Femur (tissue), 1 donor: ENCODE measurements around the gene E4F1.
"Not testable (repeated sequence)": the region's sequence is repeated elsewhere in the genome, so short reads cannot be mapped to it uniquely, and the experiment has no call there.

Experiments
- DNase-seq: peaks from one replicate; pipeline ENCODE4 v3.0.0-alpha.2; 2017

Gene E4F1

DNA sequence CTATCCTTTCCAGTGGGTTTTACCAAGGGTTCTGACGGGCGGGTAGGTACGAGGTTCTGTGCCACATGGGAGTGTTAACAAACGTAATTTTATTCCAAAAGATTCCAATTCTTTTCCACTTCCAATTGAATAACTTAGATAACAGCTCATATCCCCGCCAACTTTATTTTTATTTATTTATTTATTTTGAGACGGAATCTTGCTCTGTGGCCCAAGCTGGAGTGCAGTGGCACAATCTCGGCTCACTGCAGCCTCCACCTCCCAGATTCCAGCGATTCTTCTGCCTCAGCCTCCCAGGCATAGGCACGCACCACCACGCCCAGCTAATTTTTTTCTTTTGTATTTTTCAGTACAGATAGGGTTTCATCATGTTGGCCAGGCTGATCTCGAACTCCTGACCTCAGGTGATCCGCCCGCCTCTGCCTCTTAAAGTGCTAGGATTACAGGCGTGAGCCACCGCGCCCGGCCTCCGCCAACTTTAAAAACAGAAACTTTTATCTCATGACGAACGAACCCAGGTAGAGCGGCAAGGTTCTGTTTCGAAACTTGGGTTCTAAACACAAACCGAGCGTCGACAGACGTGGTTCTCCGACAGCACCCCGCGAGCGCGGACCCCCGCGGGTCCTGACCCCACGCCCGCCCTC lies 27.4 kb downstream of the E4F1 start:
- no peak for DNase-seq

DNA sequence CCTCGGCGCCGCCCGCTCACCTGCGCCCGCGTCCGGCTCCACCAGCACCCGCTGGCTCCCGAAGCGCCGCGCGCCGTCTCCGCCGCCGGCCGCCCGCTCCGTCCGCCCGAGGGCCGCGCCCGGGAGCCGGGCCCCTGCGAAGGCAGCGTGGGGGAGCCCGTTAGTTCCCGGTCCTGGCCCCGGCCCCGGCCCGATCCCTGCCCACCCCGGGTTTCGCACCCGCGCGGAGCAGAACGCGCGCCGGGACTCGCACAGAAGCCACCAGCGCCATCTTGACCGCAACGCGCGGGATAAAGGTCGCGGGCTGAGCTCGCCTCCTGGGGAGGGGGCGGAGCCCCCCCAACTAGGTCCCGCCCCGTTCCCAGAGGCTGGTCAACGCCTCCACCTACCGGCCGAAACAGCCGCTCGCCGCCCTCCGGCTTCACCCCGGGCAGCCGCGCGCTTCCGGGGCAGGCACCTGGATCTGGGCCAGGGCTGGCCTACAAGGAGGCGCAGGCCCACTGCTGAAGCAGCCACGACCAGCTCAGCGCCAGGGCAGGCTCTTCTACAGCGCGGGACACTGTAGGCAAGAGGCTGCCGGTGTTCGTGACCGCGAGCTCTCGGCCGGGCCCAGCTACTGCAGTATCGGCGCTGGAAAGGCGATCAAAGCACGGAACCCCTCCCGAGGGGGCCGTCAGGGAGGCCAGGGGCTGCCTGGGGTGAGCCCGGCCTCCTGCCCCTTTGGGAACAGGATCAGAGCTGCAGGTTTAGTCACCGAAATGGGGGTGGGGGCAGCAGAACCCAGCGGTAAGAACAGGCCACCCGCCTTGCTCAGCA lies 28.1 kb downstream of the E4F1 start, which contains the start of gene ECI1:
TSS of gene ECI1 (minus strand) at position 292 of the 816 bp plus-strand sequence. CDS start at position 271, 21 bp downstream.
- DNase-seq, result peak; percentile 96

DNA sequence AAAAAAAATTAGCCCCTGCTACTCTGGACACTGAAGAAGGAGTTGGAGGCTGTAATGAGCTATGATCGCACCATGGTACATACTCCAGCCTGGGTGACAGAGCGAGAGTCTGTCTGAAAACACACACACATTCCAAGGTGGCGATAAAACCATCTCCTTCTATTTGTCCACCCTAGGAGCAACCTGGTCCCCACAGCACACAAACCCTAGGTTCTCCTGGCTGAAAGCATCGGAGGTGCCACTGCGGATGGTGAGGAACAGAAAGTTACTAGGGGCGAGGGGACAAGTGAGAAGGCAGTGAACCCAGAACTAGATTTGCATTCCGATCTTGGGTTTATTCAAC lies 29.4 kb downstream of the E4F1 start:
- DNase-seq, result no peak

DNA sequence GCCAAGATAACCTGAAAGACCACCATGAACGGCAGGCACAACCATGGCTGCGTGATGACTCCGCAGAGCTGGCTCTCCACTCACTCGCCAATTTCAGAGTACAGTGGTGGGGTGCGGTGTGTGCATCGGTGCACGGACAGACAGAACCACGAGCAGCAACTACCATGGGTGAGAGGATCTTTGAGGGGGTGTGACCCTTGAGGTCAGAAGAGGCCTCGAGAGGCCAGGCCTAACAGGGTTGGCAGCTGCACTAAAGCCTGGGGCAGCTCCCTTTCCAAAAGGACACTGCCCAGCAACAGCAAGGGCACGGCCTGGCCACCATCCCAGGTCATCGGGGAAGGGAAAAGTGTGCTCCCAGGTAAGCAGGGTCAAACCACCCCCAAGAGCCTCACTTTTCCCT lies 29.9 kb downstream of the E4F1 start:
- DNase-seq, result no peak

DNA sequence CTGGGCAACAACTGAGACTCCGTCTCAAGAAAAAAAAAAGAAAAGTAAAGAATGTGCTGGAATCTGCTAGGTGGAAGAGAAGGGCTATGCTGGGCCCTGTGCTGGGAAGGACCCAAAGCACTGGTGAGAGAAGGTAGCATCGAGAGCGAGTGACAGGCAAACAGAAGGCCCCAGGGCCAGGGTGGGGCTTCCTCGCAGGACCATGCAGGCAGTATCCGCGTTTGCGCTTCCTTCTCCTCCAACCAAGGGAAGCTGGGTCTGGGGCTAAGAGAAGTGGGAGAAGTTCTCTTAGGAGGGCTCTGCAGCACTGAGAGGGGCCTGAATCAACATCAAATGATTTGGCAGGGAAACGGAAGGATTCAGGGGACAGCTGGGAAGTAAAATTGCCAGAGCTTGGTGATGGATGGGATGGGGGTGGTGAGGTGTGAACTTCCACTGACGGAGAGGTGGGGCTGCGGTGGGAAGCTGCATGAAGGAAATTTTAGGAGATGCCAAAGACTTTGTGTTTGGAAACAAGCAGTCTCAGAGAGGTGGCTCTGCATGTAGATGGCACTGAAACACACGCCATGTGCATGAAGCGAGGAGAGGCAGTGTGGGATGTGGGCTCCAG lies 33.2 kb downstream of the E4F1 start:
- no peak for DNase-seq

DNA sequence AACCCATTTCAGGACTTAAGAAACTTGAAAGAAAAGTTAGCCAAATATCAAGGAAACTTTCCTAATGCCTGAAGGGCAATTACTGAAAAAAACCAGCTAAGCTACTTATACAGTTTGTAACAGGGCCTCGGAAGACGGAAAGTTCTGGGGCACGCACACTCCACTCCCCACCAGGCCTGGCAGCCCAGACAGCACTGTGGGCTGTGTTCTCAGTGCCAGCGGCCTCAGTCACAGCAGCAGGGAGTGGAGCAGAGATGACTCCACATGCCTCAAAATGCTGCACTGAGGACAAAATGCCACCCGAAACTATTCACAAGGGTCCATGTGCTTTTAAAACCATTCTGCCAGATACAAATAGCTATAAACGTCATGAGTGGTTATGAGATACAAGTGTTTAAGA lies 34.3 kb downstream of the E4F1 start:
- DNase-seq, result no peak

DNA sequence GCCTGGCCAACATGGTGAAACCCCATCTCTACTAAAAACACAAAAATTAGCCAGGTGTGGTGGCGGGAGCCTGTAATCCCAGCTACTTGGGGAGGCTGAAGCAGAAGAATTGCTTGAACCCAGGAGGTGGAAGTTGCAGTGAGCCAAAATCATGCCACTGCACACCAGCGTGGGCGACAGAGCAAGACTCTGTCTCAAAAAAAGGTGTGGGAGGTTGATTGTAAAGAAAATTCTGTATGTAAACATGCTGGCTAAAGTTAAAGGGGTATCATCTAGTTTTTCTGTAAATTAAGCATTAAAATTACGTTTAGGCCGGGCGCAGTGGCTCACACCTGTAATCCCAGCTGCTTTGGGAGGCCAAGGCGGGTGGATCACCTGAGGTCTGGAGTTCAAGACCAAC lies 35.1 kb downstream of the E4F1 start:
- DNase-seq, result not testable (repeated sequence)

DNA sequence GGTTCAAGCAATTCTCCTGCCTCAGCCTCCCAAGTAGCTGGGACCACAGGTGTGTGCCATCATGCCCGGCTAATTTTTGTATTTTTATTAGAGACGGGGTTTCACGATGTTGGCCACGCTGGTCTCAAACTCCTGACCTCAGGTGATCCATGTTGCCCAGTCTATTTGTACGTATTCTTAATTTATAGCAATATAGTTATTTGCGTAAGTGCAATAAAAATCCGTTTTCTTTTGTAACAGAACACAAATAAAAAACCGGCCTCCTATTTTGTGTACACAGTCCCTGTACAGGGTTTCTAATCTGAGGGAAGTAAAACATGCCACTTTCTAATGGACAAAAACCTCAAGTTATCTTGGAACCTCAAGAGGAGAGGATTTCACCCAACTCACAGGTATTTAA lies 36.9 kb downstream of the E4F1 start:
- DNase-seq, result no peak

DNA sequence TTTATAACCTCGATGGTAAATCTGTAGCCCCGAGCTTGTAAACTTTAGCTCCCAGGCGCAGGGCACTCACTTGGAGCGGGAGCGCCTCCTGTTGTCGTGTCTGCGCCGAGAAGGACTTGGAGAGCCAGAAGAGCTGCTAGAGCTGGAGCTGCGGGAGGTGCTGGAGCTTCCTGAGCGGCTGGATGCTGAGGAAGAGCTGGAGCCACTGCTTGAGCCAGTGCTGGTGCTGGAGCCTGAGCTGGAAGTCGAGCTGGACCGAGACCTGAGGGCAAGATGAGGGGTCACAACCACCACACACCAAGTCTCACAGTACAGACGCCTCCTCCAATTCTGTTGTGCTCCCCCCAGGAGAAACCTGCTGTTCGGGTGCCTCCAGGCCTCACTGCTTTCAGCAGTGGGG lies 39.6 kb downstream of the E4F1 start:
- DNase-seq, result not testable (repeated sequence)

DNA sequence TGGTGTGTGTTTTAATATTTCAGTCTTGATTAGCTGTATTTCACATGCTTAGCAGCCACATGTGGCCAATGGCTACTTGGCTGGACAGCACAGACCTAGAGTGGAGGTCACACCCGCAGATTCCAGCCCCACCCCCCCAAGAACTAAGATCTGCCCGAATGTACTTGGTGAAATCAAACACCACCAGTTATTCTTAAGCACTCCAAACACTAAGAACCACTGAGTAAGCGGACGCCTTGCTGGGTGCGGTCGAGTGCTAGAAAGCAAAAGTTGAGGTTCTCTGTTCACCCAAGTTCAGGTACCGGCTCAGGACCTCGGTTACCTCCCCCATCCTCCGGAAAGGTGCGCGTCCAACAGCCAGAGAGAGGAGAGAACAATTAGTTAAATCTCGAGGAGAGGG lies 43.5 kb downstream of the E4F1 start:
- not testable (repeated sequence) for DNase-seq

DNA sequence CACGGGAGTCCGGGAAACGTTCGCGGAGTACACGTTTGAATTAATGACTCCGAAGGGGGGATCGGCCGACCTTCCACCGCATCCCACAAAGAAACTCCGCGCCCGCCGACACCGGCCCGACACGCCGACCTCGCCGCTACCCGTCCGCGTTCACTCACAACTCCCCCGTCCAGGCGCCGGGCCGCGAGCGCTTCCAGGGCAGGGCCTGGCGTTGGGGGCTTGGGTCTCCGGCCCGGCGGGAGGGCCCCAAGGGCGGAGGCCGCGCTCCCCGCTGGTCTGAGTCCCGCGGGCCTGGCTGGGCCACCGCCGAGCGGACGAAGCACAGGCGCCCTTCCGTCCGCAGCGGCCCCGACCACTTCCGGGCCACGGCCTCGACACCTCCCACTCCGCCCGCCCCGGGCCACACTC lies 44.1 kb downstream of the E4F1 start:
- not testable (repeated sequence) for DNase-seq

DNA sequence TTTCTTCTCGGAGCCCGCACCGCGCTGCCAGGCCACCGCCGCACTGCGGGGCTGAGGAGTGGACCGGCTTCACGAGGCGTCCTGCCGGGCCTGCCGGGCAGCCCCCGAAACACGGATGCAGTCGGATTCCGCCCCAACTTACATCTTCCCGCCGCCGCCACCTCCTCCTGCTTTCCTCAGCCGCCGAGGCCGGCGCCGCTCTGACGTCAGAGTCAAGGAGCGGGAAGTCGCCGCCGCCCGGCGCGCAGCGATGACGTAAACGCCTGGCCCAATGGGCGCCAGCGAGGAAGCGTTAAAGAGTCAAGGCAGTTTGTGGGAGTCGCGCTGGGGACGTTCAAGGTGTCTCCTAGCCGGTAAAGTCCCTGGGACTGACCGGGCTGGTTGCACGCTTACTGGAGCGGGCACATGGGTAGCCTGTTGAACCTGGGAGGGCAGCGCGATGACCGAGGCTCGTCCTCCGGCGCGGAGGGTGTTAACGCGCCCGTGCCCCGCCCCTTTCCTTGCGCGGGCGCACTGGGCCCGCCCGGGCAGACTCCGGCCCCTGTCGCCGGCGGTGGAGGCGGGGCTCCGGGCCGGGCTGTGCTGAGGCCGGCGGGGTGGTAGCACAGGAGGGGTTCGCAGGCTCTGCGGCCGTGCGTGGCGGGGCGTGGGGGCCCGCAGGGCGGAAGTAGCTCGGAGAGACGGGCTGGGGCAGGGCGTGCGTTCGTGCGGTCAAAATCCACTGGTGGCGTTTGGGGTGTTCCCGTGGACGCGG lies 44.7 kb downstream of the E4F1 start, which contains the start of gene RNPS1:
TSS of gene RNPS1 (minus strand) at position 214 of the 754 bp plus-strand sequence. CDS start 3,483 bp downstream, outside the sequence.
- DNase-seq, result peak; percentile 97

DNA sequence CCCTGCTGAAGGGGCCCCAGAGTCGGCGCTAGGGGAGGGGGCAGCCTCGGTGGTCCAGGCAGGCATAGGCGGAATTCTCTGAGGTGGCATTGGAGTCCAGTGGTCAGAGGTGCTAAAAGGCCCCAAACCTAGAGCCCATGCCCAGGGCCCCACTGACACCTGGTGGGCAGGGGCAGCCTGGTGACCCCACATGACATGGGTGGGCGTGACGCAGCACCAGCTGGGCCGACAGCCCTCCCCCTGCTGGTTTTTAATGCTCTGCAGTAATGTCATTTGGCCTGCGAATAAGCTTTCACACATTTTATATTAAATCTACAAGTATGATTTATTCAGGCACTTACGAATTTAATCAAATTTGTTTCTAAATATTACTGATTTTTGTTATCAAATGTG lies 46.7 kb downstream of the E4F1 start:
- no peak for DNase-seq

DNA sequence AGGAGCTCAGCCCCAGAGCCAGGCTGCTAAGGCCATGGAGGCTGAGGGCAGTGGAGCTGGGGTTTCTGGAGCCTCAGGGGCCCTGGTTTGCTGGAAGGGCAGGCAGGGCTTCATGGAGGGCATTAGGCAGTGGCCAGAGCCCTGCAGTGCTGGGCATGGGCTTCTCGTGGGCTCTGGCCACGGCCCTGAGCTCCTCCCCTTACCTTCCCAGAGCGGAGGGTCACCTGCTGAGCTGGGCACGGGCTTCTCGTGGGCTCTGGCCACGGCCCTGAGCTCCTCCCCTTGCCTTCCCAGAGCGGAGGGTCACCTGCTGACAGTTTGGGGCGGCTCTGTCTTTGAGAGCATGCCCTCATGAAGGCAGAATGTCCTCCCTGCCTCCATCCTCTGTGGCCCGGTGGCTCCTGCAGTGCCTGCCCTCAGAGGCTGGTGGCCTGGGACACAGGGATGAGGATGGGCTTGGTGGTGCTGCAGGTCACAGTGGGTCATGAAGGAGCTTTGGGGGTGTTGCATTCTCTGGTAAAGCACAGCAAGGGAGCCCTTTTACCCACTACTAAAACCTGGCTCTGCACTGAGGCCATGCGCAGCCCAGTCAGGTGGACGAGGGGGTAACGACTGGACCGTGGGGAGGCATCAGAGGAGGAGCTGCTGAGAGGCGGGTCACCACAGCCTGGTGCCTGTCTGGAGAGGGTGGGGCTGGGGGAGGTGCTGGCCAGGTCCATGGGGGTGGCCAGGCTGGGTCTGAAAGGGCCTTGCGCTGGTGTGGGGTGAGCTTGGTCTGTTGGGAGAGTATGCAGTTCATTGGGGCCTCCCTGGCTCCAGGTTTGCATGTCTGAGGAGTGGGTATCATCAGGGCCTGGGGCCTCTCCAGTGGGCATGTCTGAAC lies 47.4 kb downstream of the E4F1 start:
- DNase-seq, result no peak

DNA sequence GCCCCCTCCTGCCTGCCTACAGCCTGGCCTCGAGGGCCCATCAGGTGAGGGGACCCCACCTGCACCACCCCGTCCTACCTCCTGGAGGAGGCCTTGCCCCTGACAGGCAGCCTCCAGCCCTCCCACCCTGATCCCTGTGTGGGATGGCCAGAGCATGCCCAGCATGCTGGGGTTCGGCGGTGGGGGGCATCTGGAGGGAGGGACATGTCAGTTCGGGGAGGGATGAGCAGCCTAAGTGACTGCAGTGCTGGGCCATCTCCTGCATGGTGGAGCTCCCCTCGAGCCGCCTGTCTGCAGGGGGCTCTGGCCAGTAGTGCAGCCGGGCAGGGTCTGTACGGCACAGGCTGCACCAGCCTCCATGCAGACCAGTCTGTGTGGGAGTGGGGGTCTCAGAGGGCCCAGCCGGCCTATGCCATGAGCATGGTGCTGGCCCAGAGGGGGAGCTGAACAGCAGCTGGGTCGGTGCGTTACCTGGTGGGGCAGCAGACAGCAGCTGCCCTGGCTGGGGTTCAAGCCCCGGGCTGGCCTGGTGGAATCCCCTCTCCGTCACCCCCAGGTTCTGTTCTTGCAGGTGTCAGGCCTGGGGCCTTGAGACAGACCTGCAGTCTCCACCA lies 48.6 kb downstream of the E4F1 start:
- no peak for DNase-seq

DNA sequence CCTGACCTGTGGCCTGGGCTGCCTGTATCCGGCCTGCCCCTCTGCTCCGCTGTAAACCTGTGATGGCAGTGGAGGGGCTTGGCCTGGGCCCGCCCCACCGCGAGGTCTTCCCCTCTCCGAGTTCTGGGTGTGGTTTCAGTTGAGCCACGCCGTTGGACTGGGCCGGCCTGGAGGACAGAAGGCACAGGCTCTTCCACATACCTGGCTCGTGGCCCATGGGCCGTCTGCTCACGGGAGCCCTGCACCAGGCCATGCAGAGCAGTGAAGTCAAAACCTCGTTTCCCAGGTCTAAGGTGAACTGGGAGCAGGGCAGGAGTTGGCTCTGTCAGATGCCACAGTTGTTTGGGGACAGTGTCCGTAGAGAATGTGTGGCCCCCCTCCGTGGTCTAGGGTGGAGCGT lies 50.1 kb downstream of the E4F1 start:
- DNase-seq, result no peak

DNA sequence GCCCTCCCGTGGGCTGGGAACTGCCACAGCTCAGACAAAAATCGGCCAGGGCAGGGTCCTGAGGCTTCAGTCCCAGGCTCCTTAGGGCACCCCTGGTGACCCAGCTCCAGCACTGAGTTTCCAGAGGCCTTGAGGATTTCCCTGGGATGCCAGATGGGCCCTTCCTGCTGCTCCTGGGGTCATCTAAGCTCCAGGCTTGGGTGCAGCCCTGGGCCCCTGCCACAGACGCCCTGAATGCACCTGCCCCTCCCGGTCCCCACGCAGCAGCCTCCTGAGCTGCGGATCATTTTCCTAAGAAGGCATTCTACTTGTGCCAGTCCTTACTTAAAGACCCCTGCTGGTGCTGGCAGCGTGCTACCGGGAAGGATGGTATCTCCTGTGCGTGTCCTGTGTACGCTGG lies 50.5 kb downstream of the E4F1 start:
- DNase-seq, result no peak

DNA sequence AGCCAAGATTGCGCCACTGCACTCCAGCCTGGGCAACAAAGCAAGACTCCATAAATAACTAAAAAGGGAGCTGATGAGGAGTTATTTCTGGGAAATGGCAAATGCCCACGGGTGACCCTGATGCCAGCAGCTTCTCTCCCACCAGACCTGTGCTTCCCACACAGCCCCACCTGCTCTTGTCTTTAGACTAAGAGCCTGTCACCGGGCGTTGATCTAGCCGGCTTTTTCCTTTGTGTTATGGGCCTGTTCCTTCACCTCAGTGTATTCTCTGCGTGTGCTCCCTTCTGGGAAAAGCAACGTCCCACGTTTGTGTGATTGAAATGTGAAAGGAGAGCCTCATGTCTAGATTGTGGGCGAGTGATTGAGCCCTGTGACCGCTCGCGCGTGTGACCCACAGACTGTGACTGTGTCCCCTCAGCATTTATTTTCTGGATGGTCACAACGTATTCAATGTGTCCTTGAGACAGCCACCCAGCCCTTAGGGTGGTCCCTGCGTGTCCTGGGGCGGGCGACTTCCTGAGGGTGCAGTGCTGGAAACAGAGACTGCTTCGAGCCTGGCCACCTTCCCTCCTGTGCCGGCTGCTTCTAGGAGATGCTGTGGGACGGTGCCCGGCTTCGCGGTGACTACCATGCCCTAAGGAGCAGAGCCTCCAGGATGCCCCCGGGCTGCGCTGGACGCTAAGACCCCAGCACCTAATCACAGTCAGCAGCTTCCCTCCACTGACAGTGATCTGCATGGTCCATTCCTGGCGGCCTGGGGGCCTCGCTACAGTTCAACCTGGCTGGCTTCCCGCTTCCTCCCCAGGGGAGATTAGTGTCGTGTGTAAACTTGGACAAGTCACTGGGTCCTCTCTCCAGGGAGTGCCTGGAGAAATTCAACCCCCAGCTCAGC lies 52.3 kb downstream of the E4F1 start:
- no peak for DNase-seq

DNA sequence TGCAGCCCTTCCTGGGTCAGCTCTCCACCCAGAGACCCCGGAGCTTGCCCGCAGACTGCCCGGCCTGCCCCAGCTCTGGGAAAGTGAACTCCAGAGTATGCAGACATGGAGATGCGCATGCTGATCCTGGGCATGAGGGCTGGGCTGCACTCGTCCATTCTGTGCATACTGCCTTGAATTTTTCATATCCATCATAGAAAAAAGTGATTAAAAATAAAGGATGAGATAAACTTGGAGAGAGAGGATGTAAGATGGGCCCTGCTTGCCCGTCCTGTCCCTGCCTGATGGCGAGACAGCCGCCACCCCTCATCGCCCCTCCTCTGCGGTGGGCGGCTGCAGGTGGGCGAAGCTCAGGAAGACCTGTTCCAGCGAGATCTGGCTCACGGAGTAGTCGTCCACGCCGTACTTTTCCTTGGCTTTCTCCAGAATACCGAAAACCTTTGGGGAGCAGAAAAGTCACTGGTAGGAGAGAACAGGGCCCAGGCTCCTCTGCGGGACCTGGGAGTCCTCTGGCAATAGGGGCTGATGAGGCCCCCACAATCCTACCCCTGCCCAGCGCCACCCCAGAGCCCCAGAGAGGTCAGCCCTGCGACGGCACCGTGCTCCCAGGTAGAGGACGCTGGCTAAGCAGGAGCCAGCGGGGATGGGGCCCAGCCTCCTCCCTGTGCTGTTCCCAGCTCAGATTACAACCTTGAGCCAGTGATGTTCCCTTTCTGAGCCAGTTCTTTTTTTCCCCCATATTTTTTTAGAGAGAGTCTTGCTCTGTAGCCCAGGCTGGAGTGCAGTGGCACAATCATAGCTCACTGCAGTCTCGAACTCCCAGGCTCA lies 53.2 kb downstream of the E4F1 start:
- no peak for DNase-seq
